Tongue (tissue), 2 donors: ENCODE measurements around the gene TGDS. TPM values are rescaled to one million over a fixed set of nuclear protein-coding genes. Genes with fewer than 3 reads are reported as not detected.
"Not testable (repeated sequence)": the region's sequence is repeated elsewhere in the genome, so short reads cannot be mapped to it uniquely, and the experiment has no call there.

Experiments used
- DNase-seq: peaks from one replicate; pipeline ENCODE4 v3.0.0-alpha.2; 2015
- total RNA-seq: library from RNA; depleted of rRNA; stranded (reverse); fragments of >200 nt; gene quantifications from one replicate; pipeline ENCODE4 v1.2.3, GENCODE V29; 2014

TGDS gene
- total RNA-seq, 1 donor from 2014 or later, result 14.1 TPM

DNA sequence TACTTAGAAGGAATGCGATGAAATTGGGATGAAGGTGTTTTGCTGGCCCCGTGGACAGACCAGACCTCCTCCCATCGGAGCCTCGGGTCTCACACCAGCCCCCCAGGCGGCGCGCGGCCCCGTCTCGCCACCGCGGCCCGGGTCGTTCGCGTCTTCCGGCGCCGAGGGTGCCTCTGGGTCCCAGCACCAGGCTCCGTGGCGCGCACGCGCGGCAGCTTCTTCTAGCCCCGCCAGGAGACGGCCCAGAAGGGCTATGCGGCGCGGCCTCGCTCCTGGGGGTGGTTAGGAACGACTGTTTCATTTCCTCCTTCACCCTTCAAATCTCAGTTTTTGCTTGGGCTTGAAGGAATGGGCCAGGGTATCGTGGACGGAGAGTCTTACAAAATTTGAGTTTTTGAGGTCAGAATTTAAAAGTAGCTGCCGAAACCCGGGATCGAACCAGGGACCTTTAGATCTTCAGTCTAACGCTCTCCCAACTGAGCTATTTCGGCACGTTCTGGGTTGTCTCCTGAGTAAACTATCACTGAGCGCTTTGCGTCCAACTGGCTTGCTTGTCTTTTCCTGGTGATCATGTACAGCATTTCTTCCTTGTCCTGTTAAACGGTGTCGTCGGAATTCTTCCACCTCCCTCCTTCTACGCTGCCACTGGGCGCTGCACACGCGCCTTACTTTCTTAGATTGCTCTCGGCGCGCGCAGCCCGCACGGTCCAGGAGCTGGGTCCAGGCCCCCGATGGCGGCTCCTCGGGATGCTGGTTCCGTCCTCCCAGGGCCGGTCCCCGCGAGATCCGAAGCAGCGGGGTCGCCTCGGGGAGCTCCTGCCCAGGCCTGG lies 46.5 kb downstream of the TGDS start:
- DNase-seq, result peak; percentile 98

GRCh38 chr13:94548821-94549231 lies 47.1 kb downstream of the TGDS start:
- DNase-seq, result no peak

DNA sequence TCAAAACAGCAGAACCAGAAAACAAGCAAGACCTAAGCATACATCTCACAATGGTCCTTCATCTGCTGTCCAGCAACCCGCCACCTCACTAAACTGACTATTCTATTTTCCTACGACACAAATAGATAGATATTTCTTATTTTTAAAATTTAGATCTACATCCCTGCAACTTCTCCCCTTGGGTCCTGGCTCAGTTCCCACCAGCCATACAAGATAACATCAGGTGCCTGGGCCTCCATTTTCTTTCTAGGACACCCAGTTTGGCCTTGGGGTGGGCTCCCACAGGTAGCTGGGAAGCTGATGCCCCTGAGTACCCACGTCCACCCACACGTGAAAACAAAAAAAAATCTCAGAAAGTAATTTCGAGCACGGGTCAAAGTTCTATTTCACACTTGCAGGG lies 47.6 kb downstream of the TGDS start:
- DNase-seq, result no peak

- DNase-seq, result no peak
These were observed 49.7 kb downstream of the TGDS start for GRCh38 chr13:94546061-94546839.

GRCh38 chr13:94544922-94545321 lies 51.0 kb downstream of the TGDS start:
- no peak for DNase-seq

DNA sequence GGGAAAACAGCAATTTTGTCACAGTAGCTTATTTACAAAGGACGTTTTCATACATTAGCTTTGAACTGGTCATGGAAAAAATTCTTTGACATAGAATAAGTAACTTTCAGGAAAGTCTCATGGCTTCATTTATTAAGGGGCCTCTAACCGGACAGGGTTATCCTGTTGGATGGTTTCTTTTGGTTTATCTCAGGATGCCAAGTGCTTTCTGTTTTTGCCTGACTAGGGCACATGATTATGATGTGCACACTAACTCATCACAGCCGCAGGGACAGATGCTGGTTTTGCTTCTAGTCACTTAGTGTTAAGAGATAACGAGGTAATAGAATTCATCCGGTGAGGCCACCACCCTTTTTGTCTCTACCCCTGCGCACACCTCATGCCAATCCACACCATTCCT lies 53.0 kb downstream of the TGDS start:
- no peak for DNase-seq

GRCh38 chr13:94537740-94538630 lies 58.0 kb downstream of the TGDS start:
- no peak for DNase-seq

DNA sequence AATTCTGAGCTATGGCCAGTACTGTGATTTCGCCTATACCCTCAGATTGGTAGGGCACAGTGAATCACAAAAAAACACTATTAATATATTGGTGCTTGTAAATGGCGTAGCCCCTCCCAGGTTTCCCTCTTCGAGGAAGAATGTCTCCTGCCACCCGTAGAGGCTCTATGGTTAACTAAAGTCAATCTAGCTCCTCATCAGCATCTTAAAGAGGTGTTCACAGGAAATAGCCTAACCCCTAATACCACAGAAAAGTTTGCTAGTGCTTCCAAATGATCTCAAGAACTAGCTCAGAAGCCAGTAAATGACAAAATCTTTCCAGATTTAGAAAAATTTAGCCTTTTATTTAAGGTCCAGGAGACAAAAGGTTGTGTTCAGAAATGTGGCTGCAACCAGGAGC lies 60.2 kb downstream of the TGDS start:
- DNase-seq, result no peak

GRCh38 chr13:94535231-94535630 lies 60.7 kb downstream of the TGDS start:
- no peak for DNase-seq

DNA sequence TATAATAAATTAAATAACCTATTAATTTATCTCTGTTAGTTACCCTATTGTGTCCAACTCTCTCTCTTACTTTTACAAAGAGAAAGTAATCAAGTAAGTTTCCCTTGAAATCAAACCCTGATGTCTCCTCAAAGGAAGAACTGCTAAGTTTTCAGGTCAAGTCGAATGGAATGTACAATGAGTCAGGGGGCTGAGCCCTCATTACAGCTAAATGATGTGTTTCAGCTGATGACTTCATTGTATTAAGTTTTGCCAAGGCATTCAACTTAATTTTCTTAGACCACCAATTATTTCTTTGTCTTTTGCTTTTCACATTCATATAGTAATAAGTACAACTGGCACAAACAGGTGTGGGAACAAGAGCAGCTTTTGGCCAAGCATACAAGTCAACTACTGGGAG lies 61.8 kb downstream of the TGDS start:
- no peak for DNase-seq

DNA sequence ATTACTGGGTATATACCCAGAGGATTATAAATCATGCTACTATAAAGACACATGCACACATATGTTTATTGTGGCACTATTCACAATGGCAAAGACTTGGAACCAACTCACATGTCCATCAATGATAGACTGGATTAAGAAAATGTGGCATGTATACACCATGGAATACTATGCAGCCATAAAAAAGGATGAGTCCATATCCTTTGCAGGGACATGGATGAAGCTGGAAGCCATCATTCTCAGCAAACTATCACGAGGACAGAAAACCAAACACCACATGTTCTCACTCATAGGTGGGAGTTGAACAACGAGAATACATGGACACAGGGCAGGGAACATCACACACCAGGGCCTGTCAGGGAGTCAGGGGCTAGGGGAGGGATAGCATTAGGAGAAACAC lies 63.7 kb downstream of the TGDS start:
- not testable (repeated sequence) for DNase-seq

- not testable (repeated sequence) for DNase-seq
These were observed 69.0 kb downstream of the TGDS start for GRCh38 chr13:94526956-94527355.

DNA sequence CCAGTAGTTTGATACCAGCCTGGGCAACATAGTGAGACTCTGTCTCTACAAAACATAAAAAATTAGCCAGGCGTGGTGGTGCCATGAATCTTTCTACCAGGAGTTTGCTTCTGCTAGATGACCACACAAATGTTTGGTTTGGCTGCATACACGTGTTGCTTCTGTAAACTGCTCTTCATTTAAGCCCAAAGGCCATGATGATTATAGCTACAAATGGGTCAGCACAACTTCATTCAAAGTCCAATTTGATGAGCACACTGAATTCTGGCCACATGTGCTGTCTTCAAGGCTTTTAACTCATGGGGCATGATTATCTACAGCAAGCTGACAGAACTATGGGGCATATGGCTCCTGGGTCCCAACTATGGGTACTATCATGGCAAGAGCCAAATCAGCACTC lies 70.2 kb downstream of the TGDS start:
- no peak for DNase-seq

GRCh38 chr13:94524407-94524806 lies 71.5 kb downstream of the TGDS start:
- no peak for DNase-seq

Other genes starting within 250 kb of the TGDS start
- 0.62 TPM for gene DCT, start 116.5 kb downstream of the TGDS start, total RNA-seq
- gene GPR180, start 5.7 kb upstream of the TGDS start, total RNA-seq, result 11.6 TPM
- gene SOX21, start 116.4 kb upstream of the TGDS start, total RNA-seq, result 0.41 TPM